Measurements from ENCODE around the gene OR52A1.

Gene OR52A1

DNA sequence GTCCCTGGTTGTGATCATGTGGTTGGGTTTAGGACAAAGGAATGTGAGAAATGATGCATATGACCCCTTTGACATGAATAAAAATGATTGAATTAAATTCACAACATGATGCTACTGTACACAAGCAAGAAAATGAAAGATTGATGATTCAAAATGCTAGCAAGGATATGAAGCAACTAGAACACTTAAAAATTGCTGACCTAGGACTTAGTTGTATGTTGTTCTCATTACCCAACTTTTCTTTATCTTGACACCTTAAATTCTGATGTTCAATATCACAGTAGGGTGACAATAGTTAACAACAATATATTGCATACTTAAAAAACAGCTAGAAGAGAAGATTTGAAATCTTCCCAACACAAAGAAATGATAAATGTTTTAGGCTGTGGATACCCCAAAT lies 37.0 kb downstream of the OR52A1 start:
- H3K79me2 ChIP-seq (ENCODE audit: low read length), result no peaks in the 10 kb centered on the region
- H3K9me3 ChIP-seq (ENCODE audit: insufficient read depth, low read length), result no peaks in the 10 kb centered on the region
- no peaks in the 10 kb centered on the region for H4K20me1 ChIP-seq (ENCODE audit: insufficient read depth, low read length)
- H3K4me3 ChIP-seq (ENCODE audit: low read length), result no peak overlapping the region
- no peaks in the 10 kb centered on the region for H3K4me1 ChIP-seq (ENCODE audit: low read length)
- no peaks in the 10 kb centered on the region for H3K27me3 ChIP-seq (ENCODE audit: low read depth, low read length)
- H2AFZ ChIP-seq (ENCODE audit: low read depth, low read length), result no peak overlapping the region
- H3K27ac ChIP-seq (ENCODE audit: low read length), result no peak overlapping the region
- H3K4me2 ChIP-seq (ENCODE audit: low read length), result no peak overlapping the region
- H3K36me3 ChIP-seq (replicated peaks; ENCODE audit: low read depth, low read length), result no peaks in the 10 kb centered on the region
- H3K9ac ChIP-seq (ENCODE audit: low read length), result no peak overlapping the region
- TF ChIP-seq, protein P1, sequence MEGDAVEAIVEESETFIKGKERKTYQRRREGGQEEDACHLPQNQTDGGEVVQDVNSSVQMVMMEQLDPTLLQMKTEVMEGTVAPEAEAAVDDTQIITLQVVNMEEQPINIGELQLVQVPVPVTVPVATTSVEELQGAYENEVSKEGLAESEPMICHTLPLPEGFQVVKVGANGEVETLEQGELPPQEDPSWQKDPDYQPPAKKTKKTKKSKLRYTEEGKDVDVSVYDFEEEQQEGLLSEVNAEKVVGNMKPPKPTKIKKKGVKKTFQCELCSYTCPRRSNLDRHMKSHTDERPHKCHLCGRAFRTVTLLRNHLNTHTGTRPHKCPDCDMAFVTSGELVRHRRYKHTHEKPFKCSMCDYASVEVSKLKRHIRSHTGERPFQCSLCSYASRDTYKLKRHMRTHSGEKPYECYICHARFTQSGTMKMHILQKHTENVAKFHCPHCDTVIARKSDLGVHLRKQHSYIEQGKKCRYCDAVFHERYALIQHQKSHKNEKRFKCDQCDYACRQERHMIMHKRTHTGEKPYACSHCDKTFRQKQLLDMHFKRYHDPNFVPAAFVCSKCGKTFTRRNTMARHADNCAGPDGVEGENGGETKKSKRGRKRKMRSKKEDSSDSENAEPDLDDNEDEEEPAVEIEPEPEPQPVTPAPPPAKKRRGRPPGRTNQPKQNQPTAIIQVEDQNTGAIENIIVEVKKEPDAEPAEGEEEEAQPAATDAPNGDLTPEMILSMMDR (IDR thresholded peaks at IDR 0.05; ENCODE audit: low read depth, low read length), result no peak
- no peak for TF ChIP-seq EZH2phosphoT487 (IDR thresholded peaks at IDR 0.05; ENCODE audit: low read depth)

DNA sequence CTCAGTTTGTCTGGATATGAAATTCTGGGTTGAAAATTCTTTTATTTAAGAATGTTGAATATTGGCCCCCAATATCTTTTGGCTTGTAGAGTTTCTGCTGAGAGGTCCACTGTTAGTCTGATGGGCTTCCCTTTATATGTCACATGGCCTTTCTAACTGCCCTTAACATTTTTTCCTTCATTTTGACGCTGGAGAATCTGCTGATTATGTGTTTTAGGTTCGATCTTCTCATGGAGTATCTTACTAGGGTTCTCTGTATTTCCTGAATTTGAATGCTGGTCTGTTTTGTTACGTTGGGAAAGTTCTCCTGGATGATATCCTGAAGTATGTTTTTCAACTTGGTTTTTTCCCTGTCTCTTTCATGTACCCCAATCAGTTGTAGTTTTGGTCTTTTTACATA lies 39.2 kb downstream of the OR52A1 start:
- Histone ChIP-seq H4K20me1 (ENCODE audit: insufficient read depth, low read length) (no peaks in the 10 kb centered on the region), H3K9ac (ENCODE audit: low read length) (no peak overlapping the region), H2AFZ (ENCODE audit: low read depth, low read length) (no peak overlapping the region), H3K79me2 (ENCODE audit: low read length) (no peaks in the 10 kb centered on the region), H3K9me3 (ENCODE audit: insufficient read depth, low read length) (no peaks in the 10 kb centered on the region), H3K4me1 (ENCODE audit: low read length) (no peaks in the 10 kb centered on the region), H3K4me3 (ENCODE audit: low read length) (no peak overlapping the region), H3K27me3 (ENCODE audit: low read depth, low read length) (no peaks in the 10 kb centered on the region), H3K36me3 (replicated peaks; ENCODE audit: low read depth, low read length) (no peaks in the 10 kb centered on the region), H3K27ac (ENCODE audit: low read length) (no peak overlapping the region), H3K4me2 (ENCODE audit: low read length) (no peak overlapping the region)
- no peak for TF ChIP-seq EZH2phosphoT487 (IDR thresholded peaks at IDR 0.05; ENCODE audit: low read depth)
- TF ChIP-seq, protein P1 (IDR thresholded peaks at IDR 0.05; ENCODE audit: low read depth, low read length), result no peak

DNA sequence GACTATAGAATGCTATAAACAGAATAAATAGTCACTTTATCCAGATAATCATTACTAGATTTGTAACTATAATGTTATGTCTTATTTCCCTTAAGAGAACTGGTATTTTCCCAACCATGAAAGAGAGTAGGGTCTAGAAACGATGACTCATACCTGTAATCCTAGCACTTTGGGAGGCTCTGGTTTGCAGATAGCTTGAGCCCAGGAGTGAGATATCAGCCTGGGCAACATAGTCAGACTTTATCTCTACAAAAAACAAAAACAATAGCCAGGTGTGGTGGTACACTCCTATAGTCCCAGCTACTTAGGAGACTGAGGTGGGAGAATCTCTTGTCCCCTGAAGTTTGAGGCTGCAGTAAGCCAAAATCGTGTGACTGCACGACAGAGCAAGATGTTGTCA lies 47.3 kb downstream of the OR52A1 start:
- Histone ChIP-seq H3K4me2 (ENCODE audit: low read length) (peak overlapping the region; percentile 12; the same call in 1 of the 2 replicates), H3K27me3 (ENCODE audit: low read depth, low read length) (0 out of 2 replicates have a peak, but pooled peaks cover 3% of the 10 kb centered on the region), H3K79me2 (ENCODE audit: low read length) (no peaks in the 10 kb centered on the region), H3K36me3 (replicated peaks; ENCODE audit: low read depth, low read length) (no peaks in the 10 kb centered on the region), H3K27ac (ENCODE audit: low read length) (no peak overlapping the region), H4K20me1 (ENCODE audit: insufficient read depth, low read length) (no peaks in the 10 kb centered on the region), H3K9me3 (ENCODE audit: insufficient read depth, low read length) (no peaks in the 10 kb centered on the region), H3K4me1 (ENCODE audit: low read length) (peaks cover 6% of the 10 kb centered on the region), H3K4me3 (ENCODE audit: low read length) (no peak overlapping the region), H3K9ac (ENCODE audit: low read length) (no peak overlapping the region), H2AFZ (ENCODE audit: low read depth, low read length) (no peak overlapping the region)
- no peak for TF ChIP-seq EZH2phosphoT487 (IDR thresholded peaks at IDR 0.05; ENCODE audit: low read depth)
- TF ChIP-seq, protein P1 (IDR thresholded peaks at IDR 0.05; ENCODE audit: low read depth, low read length), result no peak

DNA sequence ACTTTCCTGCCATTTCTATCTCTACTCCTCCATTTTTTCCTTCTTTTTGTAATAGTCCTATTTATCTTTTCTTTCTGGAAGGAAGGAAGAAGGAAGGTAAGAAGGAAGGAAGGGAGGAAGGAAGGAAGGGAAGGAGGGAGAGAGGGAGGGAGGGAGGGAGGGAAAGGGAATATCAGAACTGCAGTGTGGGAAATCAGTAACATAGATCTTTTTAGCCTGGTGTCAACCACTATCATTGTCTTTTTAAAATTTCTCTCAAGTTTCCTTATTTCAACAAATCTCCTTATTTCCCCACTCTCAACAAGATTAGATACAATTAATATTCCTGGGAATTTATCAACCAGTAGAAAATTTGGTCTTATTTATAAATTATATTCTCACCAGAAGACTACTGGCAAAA lies 51.5 kb downstream of the OR52A1 start:
- Histone ChIP-seq H3K9ac (ENCODE audit: low read length) (no peak overlapping the region), H3K79me2 (ENCODE audit: low read length) (no peaks in the 10 kb centered on the region), H4K20me1 (ENCODE audit: insufficient read depth, low read length) (no peaks in the 10 kb centered on the region), H3K4me2 (ENCODE audit: low read length) (no peak overlapping the region), H3K36me3 (replicated peaks; ENCODE audit: low read depth, low read length) (no peaks in the 10 kb centered on the region), H3K27ac (ENCODE audit: low read length) (no peak overlapping the region), H3K27me3 (ENCODE audit: low read depth, low read length) (0 out of 2 replicates have a peak, but pooled peaks cover 3% of the 10 kb centered on the region), H3K9me3 (ENCODE audit: insufficient read depth, low read length) (no peaks in the 10 kb centered on the region), H3K4me3 (ENCODE audit: low read length) (no peak overlapping the region), H3K4me1 (ENCODE audit: low read length) (peaks cover 6% of the 10 kb centered on the region), H2AFZ (ENCODE audit: low read depth, low read length) (no peak overlapping the region)
- no peak for TF ChIP-seq EZH2phosphoT487 (IDR thresholded peaks at IDR 0.05; ENCODE audit: low read depth)
- TF ChIP-seq, protein P1 (IDR thresholded peaks at IDR 0.05; ENCODE audit: low read depth, low read length), result no peak

Data from OCI-LY3 (cell line).